ENCODE results near the gene SLC25A48.

DNA sequence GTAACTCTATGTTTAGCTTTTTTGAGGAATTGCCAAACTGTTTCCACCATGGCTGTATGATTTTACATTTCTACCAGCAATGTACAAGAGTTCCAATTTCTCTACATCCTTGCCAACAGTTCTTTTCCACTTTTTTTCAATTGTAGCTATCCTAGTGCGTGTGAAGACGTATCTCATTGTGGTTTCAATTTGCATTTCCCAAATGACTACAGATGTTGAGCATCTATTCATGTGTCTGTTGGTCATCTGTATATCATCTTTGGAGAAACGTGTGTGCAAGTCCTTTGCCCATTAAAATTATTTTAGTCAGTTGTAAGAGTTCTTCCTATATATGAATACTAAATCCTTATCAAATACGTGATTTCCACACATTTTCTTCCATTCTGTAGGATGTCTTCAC lies 6.5 kb downstream of the SLC25A48 start:
- TF ChIP-seq, protein P1, sequence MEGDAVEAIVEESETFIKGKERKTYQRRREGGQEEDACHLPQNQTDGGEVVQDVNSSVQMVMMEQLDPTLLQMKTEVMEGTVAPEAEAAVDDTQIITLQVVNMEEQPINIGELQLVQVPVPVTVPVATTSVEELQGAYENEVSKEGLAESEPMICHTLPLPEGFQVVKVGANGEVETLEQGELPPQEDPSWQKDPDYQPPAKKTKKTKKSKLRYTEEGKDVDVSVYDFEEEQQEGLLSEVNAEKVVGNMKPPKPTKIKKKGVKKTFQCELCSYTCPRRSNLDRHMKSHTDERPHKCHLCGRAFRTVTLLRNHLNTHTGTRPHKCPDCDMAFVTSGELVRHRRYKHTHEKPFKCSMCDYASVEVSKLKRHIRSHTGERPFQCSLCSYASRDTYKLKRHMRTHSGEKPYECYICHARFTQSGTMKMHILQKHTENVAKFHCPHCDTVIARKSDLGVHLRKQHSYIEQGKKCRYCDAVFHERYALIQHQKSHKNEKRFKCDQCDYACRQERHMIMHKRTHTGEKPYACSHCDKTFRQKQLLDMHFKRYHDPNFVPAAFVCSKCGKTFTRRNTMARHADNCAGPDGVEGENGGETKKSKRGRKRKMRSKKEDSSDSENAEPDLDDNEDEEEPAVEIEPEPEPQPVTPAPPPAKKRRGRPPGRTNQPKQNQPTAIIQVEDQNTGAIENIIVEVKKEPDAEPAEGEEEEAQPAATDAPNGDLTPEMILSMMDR (IDR thresholded peaks at IDR 0.05; ENCODE audit: low read length): no peak
- no peak for TF ChIP-seq EZH2 (IDR thresholded peaks at IDR 0.05; ENCODE audit: borderline replicate concordance, low read length)
